Cardiac muscle cell (in vitro differentiated cells and primary cell): ENCODE measurements around the gene TBPL2. TPM values are rescaled to one million over a fixed set of nuclear protein-coding genes. Genes with fewer than 3 reads are reported as not detected.

Experiments used
- DNase-seq, 2 donors: peaks; one replicate each; pipeline versions ENCODE4 v3.0.0 to v3.0.0-alpha.2; 2010 to 2017; ENCODE audit warnings: low read depth in 1 of 2, low spot score in 1 of 2
- H3K27ac ChIP-seq: fragments of 200-600 bp; sonication (generic); 2 replicates; pipeline ENCODE4 v1.5.1; 2016
- H3K27me3 ChIP-seq: fragments of 200-600 bp; sonication (generic); 2 replicates; pipeline ENCODE4 v1.6.0; 2016; ENCODE audit warnings: control low read depth
- H3K36me3 ChIP-seq: fragments of 200-600 bp; sonication (generic); 2 replicates; pipeline ENCODE4 v1.5.1; 2016; ENCODE audit warnings: control low read depth
- H3K4me1 ChIP-seq: fragments of 200-600 bp; sonication (generic); 2 replicates; pipeline ENCODE4 v1.8.1; 2017; ENCODE audit warnings: low read depth, mild to moderate bottlenecking, mixed run types
- H3K4me3 ChIP-seq: fragments of 200-600 bp; sonication (generic); 2 replicates; pipeline ENCODE4 v1.5.1; 2016; ENCODE audit warnings: mild to moderate bottlenecking
- H3K9me3 ChIP-seq: fragments of 200-600 bp; sonication (generic); 2 replicates; pipeline ENCODE4 v1.5.1; 2017; ENCODE audit warnings: low read depth, mild to moderate bottlenecking, control low read depth
- polyA plus RNA-seq: library from polyadenylated mRNA; unstranded; fragments of >200 nt; fragmentation: Nextera tagmentation; extraction: Ambion mirVana; gene quantifications from 2 replicates; pipeline ENCODE4 v1.2.1, GENCODE V29; 2016
- total RNA-seq: library from RNA; depleted of rRNA; stranded (reverse); fragments of >200 nt; gene quantifications from 2 replicates; pipeline ENCODE4 v1.2.3, GENCODE V29; 2016
- TF ChIP-seq, protein P1 (sequence below): IDR thresholded peaks from 2 replicates; pipeline ENCODE4 v1.5.1; 2012; ENCODE audit warnings: low read depth, mild to moderate bottlenecking, low read length

Gene TBPL2
- total and polyA plus RNA-seq, 2 experiments from 2014 or later: not detected

DNA sequence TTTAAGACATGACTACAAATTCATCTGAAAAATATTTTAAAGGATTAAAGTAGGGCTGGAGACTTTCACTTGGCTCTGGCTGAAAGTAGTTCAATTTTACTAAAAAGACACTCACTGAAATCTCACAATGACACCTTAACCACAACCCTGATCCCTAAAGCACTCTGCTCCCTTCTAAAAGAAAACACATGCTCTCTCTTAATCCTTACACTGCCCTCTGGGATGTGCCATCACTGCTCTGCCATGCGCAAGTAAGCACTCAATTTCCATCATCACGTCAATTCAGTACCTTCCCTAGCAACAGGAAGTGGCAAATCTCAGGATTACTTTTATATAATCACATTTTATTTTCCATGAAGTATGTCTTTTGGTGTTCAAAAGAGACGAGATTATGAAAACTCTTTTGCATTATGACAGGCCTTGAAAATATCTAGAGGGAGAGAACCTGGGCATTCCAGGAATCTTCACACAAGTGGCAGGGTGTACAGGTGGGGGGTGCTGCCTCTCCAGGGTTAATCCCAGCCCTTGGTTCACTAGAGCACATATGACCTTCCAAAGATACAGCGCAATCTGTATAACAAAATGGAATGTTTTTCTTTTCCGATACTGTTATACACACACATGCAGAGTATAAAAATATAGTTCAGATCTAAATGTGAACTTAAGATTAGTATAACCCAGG, 36.1 kb downstream of the TBPL2 start:
- no peak for DNase-seq
- H3K4me3 ChIP-seq: no peak overlapping the region
- TF ChIP-seq, protein P1, sequence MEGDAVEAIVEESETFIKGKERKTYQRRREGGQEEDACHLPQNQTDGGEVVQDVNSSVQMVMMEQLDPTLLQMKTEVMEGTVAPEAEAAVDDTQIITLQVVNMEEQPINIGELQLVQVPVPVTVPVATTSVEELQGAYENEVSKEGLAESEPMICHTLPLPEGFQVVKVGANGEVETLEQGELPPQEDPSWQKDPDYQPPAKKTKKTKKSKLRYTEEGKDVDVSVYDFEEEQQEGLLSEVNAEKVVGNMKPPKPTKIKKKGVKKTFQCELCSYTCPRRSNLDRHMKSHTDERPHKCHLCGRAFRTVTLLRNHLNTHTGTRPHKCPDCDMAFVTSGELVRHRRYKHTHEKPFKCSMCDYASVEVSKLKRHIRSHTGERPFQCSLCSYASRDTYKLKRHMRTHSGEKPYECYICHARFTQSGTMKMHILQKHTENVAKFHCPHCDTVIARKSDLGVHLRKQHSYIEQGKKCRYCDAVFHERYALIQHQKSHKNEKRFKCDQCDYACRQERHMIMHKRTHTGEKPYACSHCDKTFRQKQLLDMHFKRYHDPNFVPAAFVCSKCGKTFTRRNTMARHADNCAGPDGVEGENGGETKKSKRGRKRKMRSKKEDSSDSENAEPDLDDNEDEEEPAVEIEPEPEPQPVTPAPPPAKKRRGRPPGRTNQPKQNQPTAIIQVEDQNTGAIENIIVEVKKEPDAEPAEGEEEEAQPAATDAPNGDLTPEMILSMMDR: no peak
- H3K27me3 ChIP-seq: no peaks in the 10 kb centered on the region
- no peaks in the 10 kb centered on the region for H3K9me3 ChIP-seq
- H3K36me3 ChIP-seq: no peaks in the 10 kb centered on the region
- H3K4me1 ChIP-seq: no peaks in the 10 kb centered on the region
- no peak overlapping the region for H3K27ac ChIP-seq

DNA sequence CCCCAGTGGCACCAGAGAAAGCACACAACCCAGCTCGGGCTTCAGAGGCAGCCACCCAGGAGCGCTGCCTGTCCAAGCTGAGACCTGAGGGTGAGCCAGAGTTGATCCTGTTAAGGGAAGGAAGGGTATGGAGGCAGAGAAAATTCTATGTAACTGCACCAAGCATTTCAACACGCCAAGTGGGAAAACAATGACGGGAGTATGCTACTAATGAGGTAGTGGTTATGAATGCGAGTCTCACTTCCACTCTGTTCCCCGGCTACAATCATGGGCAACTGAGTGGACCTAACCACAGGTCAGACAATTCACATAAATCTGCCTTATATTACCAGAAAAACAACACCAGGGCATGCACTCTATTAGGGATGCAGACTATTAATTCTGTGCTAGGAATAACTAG, 38.7 kb downstream of the TBPL2 start:
- H3K4me1 ChIP-seq: no peaks in the 10 kb centered on the region
- H3K27ac ChIP-seq: no peak overlapping the region
- H3K4me3 ChIP-seq: no peak overlapping the region
- no peak for DNase-seq
- no peaks in the 10 kb centered on the region for H3K27me3 ChIP-seq
- no peaks in the 10 kb centered on the region for H3K36me3 ChIP-seq
- H3K9me3 ChIP-seq: no peaks in the 10 kb centered on the region
- TF ChIP-seq, protein P1: no peak

- no peak for DNase-seq
- Histone ChIP-seq H3K36me3 (peaks cover 4% of the 10 kb centered on the region), H3K9me3 (no peaks in the 10 kb centered on the region), H3K4me3 (no peak overlapping the region), H3K27ac (no peak overlapping the region), H3K27me3 (no peaks in the 10 kb centered on the region), H3K4me1 (no peaks in the 10 kb centered on the region)
- TF ChIP-seq, protein P1: no peak
These were observed 40.6 kb downstream of the TBPL2 start for GRCh38 chr14:55399852-55400251.

GRCh38 chr14:55399183-55399582, 41.2 kb downstream of the TBPL2 start:
- H3K27me3 ChIP-seq: no peaks in the 10 kb centered on the region
- peaks cover 7% of the 10 kb centered on the region for H3K36me3 ChIP-seq
- H3K9me3 ChIP-seq: no peaks in the 10 kb centered on the region
- TF ChIP-seq, protein P1: no peak
- no peak for DNase-seq
- H3K4me3 ChIP-seq: no peak overlapping the region
- no peaks in the 10 kb centered on the region for H3K4me1 ChIP-seq
- no peak overlapping the region for H3K27ac ChIP-seq

DNA sequence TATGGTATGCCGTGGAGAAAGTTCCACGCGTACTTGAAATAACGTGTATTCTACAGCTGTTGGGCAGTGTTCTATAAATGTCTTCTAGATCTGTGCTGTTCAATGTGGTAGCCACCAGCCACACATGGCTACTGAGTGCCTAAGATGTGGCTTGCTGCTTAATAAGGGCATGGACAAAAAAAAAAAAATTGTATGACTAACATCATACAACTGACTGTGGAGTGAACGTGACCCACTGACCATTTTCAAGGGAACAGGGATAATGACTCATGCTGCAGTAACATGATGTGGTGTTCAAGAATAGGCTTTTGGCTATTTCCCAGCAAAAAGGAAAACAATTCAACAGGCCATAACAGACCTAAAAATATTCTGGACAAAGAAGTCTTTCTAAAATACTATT, 41.7 kb downstream of the TBPL2 start:
- Histone ChIP-seq H3K27ac (no peak overlapping the region), H3K27me3 (no peaks in the 10 kb centered on the region), H3K4me3 (no peak overlapping the region), H3K4me1 (no peaks in the 10 kb centered on the region), H3K9me3 (no peaks in the 10 kb centered on the region), H3K36me3 (peaks cover 8% of the 10 kb centered on the region)
- TF ChIP-seq, protein P1: no peak
- DNase-seq: peak in 1 of 2 donors; percentile 95

GRCh38 chr14:55389330-55389729, 51.1 kb downstream of the TBPL2 start:
- DNase-seq: no peak
- Histone ChIP-seq H3K4me3 (no peak overlapping the region), H3K4me1 (no peaks in the 10 kb centered on the region), H3K36me3 (peaks cover 20% of the 10 kb centered on the region), H3K9me3 (no peaks in the 10 kb centered on the region), H3K27ac (no peak overlapping the region), H3K27me3 (no peaks in the 10 kb centered on the region)
- TF ChIP-seq, protein P1: no peak
